Upper lobe of right lung (tissue), 1 donor: ENCODE measurements around the gene HS6ST1. TPM values are rescaled to one million over a fixed set of nuclear protein-coding genes. Genes with fewer than 3 reads are reported as not detected.

ENCODE experiments used
- ATAC-seq: fragments of 200-7000 bp; cut with Tn5 transposase; one replicate; pipeline ENCODE4 v1.9.1; 2020; ENCODE audit warnings: mild to moderate bottlenecking, moderate library complexity
- DNase-seq: peaks from one replicate; pipeline ENCODE4 v3.0.0-alpha.2; 2020
- H3K27ac ChIP-seq: fragments of 200-600 bp; one replicate; pipeline ENCODE4 v1.8.0; 2022
- H3K27me3 ChIP-seq: fragments of 200-600 bp; one replicate; pipeline ENCODE4 v1.8.0; 2022; ENCODE audit warnings: mild to moderate bottlenecking
- H3K36me3 ChIP-seq: fragments of 200-600 bp; one replicate; pipeline ENCODE4 v1.8.0; 2022
- H3K4me1 ChIP-seq: fragments of 200-600 bp; one replicate; pipeline ENCODE4 v1.8.0; 2022
- H3K4me3 ChIP-seq: fragments of 200-600 bp; one replicate; pipeline ENCODE4 v1.8.0; 2022; ENCODE audit warnings: mild to moderate bottlenecking
- H3K9me3 ChIP-seq: fragments of 200-600 bp; one replicate; pipeline ENCODE4 v1.8.0; 2022
- intact Hi-C: fragments of 100-400 bp; cut with DNase I; formaldehyde crosslinking; loops from one replicate; pipeline ENCODE4 v1.11.0; 2022
- total RNA-seq: library from RNA; stranded (reverse); fragmentation: NEBNext Ultra II Directional; extraction: Animal tissue kit (Norgen Biotek cat#: 25700); gene quantifications from one replicate; pipeline ENCODE4 v1.2.1, GENCODE V29; 2021
- TF ChIP-seq, protein P1 (sequence below): fragments of 200-600 bp; IDR thresholded peaks from one replicate; pipeline ENCODE4 v1.8.0; 2022; ENCODE audit warnings: antibody characterized with exemption
- donor health status: DM: no; HTN: yes; CAD: no; lungs with severe emphysema.

Gene HS6ST1
- total RNA-seq, 1 donor from 2014 or later, result 33.2 TPM

- Histone ChIP-seq H3K27ac (no peak overlapping the region), H3K4me3 (no peak overlapping the region), H3K9me3 (no peaks in the 10 kb centered on the region), H3K4me1 (peaks cover 9% of the 10 kb centered on the region), H3K27me3 (no peaks in the 10 kb centered on the region), H3K36me3 (no peaks in the 10 kb centered on the region)
- ATAC-seq (no peak), DNase-seq (peak; percentile 41)
- intact Hi-C loops, result no loop called here
- TF ChIP-seq, protein P1, sequence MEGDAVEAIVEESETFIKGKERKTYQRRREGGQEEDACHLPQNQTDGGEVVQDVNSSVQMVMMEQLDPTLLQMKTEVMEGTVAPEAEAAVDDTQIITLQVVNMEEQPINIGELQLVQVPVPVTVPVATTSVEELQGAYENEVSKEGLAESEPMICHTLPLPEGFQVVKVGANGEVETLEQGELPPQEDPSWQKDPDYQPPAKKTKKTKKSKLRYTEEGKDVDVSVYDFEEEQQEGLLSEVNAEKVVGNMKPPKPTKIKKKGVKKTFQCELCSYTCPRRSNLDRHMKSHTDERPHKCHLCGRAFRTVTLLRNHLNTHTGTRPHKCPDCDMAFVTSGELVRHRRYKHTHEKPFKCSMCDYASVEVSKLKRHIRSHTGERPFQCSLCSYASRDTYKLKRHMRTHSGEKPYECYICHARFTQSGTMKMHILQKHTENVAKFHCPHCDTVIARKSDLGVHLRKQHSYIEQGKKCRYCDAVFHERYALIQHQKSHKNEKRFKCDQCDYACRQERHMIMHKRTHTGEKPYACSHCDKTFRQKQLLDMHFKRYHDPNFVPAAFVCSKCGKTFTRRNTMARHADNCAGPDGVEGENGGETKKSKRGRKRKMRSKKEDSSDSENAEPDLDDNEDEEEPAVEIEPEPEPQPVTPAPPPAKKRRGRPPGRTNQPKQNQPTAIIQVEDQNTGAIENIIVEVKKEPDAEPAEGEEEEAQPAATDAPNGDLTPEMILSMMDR, result no peak
Observed at GRCh38 chr2:128360711-128361110, 42.0 kb upstream of the HS6ST1 start.

DNA sequence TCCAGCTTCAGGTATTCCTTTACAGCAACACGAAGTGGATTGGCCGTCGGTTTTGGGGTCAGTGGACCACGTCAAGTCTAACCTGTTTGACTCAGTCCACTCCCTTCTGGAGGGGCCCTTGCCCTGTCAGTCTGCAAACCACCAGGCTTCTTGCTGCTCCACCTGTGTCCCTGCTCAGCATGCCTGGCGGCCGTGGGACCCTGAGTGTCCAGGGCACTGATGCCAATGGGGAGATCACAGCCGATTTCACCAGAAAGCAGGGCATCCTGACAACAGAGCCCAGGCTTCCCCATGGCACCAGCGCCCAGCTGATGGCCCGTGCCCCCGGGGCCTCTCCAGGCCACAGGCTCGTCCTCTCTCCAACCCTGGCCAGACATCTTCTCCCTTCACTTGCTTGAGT is 41.2 kb upstream of the HS6ST1 start:
- intact Hi-C loops, result no loop called here
- H3K4me3 ChIP-seq, result no peak overlapping the region
- peak; percentile 46 for DNase-seq
- no peaks in the 10 kb centered on the region for H3K9me3 ChIP-seq
- H3K27ac ChIP-seq, result no peak overlapping the region
- no peaks in the 10 kb centered on the region for H3K27me3 ChIP-seq
- H3K4me1 ChIP-seq, result peaks cover 9% of the 10 kb centered on the region
- TF ChIP-seq, protein P1, result no peak
- no peak for ATAC-seq
- no peaks in the 10 kb centered on the region for H3K36me3 ChIP-seq

GRCh38 chr2:128358941-128359731 is 40.5 kb upstream of the HS6ST1 start:
- Histone ChIP-seq H3K27me3 (no peaks in the 10 kb centered on the region), H3K4me3 (no peak overlapping the region), H3K9me3 (no peaks in the 10 kb centered on the region), H3K27ac (no peak overlapping the region), H3K4me1 (peaks cover 9% of the 10 kb centered on the region), H3K36me3 (no peaks in the 10 kb centered on the region)
- ATAC-seq, result no peak
- DNase-seq, result peak; percentile 52
- intact Hi-C loops, result no loop called here
- TF ChIP-seq, protein P1, result no peak

DNA sequence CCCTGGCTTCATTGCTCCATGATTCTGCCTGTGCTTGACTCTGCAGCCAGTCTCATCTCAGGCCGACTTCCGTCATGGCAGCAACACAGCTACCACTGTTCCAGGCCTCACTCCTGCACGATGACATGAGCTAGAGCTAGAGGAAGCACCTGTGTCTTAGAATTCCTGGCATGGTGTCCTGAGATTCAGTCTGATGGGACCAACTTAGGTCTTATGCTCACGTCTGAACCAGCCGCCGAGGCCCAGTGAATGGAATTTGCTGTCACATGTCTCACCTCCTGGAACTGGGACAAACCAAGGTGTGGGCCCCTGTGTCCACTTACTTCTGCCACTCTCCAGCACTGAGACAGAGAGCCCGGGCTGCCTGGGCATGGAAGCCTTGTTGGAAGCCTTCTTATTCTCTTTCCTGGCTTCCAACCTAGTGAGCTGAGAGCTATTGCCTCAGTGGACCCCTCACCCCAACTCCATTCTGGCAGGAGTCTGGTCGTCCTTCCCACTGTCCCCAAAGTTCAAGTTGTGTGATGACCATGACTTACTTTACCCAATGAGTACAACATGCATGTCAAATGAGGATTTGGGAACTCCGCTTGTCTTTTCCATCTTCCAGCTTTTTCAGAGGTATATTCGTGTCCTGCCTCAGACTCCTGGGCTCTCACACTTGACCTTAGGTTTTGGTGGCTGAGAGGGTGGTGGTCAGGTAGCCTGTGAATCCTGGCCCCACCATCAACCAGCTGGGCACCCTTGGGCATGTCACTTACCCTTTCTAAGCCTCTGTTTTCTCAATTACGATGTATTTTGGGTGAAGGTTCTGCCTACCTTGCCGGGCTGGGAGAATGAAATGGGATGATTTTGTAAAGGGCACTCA is 39.1 kb upstream of the HS6ST1 start:
- Histone ChIP-seq H3K36me3 (no peaks in the 10 kb centered on the region), H3K9me3 (no peaks in the 10 kb centered on the region), H3K4me3 (no peak overlapping the region), H3K27me3 (no peaks in the 10 kb centered on the region), H3K4me1 (peaks cover 9% of the 10 kb centered on the region), H3K27ac (no peak overlapping the region)
- ATAC-seq (no peak), DNase-seq (peak; percentile 39)
- intact Hi-C loops, result no loop called here
- TF ChIP-seq, protein P1, result no peak

DNA sequence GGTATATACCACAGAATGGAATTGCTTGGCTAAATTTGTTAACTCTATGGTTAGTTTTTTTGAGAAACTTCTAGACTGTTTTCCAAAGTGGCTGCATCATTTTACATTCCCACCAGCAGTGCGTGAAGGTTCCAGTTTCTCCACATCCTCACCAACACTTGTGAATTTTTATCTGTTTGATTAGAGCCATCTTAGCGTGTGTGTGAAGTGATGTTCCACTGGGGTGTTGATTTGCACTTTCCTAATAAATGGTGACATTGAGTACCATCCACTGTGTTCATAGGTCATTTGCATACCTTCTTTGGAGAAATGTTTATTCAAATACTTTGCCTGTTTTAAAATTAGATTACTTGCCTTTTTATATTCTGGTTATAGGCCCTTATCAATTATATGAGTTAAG is 37.5 kb upstream of the HS6ST1 start:
- no peak for DNase-seq
- H3K4me3 ChIP-seq, result no peak overlapping the region
- H3K36me3 ChIP-seq, result no peaks in the 10 kb centered on the region
- TF ChIP-seq, protein P1, result no peak
- H3K9me3 ChIP-seq, result no peaks in the 10 kb centered on the region
- no peaks in the 10 kb centered on the region for H3K27me3 ChIP-seq
- no peak for ATAC-seq
- no peak overlapping the region for H3K27ac ChIP-seq
- no peaks in the 10 kb centered on the region for H3K4me1 ChIP-seq
- intact Hi-C loops, result no loop called here
